GM21367 (cell line): Measurements from ENCODE around the gene ENO4.

ENCODE experiments used
- ATAC-seq: cut with Tn5 transposase; IDR thresholded peaks from one replicate; pipeline ENCODE4 v1.9.1; 2021; ENCODE audit not compliant: unreplicated experiment

ENO4 gene

GRCh38 chr10:116828116-116828515 is 21.2 kb upstream of the ENO4 start:
- ATAC-seq: no peak

DNA sequence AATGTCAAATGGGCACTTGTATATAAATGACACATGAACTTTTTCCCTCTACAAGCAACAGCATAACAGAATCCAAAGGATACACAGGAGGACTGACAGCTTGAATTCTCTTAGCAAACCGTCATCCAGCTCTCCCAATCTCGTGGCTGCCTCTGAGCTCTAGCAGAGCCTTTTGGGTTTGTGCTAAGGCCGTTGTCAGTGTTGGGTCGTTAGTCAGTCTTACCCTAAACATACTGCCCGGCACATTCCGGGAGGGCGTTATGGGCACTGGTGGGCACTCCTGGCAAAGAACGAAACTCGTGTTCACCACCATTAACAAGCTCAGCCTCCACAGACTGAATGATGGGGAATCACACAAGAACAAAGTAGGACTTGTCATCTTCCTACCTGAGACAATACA is 19.6 kb upstream of the ENO4 start:
- ATAC-seq: no peak

GRCh38 chr10:116831086-116831485 is 18.2 kb upstream of the ENO4 start:
- no peak for ATAC-seq

DNA sequence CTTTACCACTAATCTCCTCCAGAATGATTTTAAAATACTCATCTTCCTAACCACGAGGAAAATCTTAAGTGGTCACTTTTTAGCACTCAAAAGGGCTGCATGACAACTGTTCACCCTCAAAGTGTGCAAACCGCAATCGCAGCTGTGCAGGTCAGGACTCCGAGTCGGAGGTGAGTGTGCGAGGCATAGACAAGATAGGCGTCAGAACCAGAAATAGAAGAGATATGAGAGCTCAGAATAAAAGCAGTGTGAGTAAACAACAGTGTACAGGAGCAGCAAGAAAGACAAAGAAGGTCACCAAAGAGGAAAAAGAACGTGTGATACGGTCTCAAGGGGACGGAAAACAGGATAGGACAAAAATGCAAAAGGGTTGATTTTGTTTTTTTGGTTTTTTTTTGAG is 17.5 kb upstream of the ENO4 start:
- ATAC-seq: no peak

DNA sequence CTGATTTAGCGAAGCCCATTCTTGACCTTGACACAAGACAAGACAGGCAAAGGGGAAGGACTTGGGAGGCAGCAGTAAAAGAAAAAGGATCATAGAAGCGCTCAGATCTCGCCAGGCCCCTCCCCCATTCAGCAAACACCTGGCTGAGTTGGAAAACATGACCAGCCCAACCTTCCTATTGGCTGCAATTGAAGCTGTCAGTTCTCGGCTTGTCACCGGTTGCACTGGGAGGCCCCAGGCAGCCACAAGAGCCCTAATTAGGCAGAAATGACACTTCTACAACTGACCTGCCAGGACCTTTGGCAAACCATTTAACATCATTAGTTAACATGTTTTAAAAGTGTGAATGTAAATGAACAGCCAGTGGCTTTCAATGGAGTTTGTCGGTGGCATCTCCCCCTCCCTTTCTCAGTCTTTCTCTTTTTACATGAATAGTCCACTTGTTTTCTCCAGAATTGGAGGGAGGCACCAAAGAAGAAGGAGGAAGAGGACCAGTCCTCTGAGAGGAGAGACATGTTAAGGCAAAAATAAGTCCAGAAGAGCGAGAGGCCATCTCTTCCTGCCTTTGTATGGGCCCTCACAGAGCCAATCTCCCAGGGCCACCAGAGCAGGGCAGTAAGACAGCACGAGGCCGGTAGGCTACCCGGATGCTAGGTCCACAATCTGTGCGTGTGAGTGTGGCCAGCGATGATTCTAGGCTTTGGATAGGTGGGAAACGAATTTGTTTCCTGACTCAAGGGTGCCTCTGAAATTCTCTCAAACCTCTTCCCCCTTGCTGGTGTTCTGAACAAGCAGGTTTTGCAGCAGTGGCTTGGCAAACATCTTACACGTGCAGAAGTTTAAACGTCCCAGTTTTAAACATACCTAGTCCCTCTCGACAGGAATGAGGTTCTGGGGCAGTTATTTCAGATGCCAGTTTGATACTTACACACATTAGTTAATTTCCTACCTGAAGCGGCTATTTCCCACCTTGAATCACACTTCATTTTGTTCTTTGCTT is 15.0 kb upstream of the ENO4 start:
- ATAC-seq: no peak

DNA sequence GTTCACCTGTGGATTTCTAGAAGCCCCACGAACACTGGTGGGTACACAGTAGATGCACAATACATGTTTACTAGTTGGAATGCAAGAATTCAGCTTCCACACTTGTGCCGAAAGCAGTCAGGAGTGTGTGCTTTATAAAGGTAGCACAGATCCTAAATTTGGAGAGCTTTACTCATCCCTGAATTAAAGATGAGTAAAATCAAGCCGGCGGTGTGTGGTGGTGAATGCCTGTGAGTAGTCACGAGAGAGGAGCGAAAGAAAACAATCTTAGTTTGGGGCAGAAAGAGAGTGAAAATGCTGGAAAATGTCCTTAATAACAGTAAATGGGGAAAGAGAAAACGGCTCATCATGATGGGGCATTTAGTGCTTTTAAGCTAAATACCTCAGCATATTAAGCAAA is 13.6 kb upstream of the ENO4 start:
- ATAC-seq: no peak

DNA sequence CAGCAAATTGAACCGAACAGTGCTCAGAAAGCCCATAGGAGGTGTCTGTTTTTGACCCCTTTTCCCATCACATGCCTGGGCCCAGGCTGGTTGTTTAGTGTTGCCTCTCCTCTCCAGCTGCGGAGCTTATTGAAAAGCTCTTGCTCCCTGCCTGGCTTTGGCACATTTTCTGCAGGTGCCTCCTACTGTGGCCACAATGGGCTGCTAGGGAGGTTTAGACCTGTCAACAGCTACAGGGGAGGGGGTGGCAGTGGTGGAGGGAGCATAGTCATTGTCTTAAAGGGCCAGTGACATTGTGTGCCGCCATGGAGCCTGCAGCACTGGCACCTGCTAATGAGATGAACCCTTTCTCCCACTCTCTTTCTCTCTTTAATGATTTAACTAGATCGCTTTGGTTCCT is 13.2 kb upstream of the ENO4 start:
- ATAC-seq: no peak

GRCh38 chr10:116836902-116837523 is 12.3 kb upstream of the ENO4 start:
- no peak for ATAC-seq

- peak; percentile 92 for ATAC-seq
These were observed 11.1 kb upstream of the ENO4 start for GRCh38 chr10:116838143-116838725.

DNA sequence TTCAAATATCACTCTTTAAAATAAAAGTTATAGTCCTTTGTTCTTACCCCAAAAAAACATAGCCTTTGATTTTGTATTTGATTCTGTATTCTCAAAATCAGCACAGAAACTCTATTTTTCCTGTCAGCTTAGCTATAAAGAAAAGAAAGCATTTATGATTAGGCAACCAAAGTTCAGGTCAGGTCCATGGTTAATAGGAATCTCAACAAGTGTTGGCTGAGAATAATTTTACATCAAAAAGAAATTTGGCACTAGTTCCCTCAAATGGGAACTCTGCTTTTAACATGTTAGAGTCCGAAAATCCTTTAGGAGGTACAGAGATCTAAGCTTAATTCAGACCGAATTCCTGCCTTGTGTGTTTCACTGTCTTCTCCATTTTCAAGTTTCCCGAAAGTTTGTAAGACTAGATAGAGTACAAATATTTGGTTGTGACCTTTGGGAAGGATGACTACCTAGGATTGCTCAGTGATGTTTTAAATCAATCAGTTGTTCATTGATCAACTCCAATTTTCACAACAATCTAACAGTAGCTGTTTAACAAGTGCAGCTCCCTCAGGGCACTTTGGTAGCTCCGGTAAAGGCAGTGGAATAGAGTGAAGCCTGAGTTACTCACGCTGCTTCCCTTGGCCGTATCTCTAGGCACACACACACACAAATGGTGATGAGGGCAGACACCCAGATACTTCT is 8.8 kb upstream of the ENO4 start:
- ATAC-seq: no peak

- ATAC-seq: no peak
These were observed 3.5 kb upstream of the ENO4 start for GRCh38 chr10:116845823-116846222.

DNA sequence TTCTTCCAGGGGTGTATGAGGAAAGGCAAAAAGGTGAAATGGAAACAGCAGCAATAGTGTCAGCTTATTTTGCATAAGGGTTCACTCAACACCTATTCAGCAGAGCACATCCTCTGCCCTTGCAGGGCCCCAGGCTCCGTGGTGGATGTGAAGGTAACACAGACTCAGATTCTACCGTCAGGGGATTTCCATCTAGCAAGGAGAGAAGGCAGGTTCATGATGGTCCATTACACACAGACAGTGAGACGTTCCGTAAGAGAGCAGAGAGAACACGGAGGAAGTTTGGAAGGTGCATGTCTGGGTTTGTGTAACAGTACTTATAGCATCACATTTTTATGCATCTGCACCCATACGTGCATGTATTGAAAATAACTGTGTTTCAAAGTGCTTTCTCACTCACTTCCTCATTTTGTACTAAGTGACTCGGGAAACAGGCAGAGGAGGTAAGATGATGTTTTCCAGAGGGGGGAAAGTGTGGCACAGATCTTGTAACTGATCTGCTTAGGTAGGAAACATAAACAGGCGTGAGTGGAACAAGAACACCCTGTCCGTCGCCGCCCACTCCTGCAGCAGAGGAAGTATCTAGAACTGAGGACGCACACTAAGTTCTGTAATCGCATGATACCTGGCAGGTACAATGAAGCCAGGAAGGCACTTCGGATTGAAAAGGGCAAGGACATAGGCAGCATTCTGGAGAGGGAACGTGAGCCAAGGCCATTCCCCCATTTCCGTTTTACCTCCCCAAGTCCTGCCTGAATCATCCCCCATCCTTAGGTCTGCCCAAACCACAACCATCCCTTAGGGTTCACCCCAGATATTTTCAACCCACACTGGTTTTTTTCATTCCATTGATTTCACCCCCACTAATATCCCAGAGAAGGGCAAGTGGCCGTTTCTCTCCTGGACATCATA is 1.0 kb upstream of the ENO4 start:
- peak; percentile 62 for ATAC-seq

- ATAC-seq: no peak
These were observed 403 bp upstream of the ENO4 start for GRCh38 chr10:116848944-116849247.

GRCh38 chr10:116850058-116850611 is 836 bp downstream of the ENO4 start:
- ATAC-seq: no peak

DNA sequence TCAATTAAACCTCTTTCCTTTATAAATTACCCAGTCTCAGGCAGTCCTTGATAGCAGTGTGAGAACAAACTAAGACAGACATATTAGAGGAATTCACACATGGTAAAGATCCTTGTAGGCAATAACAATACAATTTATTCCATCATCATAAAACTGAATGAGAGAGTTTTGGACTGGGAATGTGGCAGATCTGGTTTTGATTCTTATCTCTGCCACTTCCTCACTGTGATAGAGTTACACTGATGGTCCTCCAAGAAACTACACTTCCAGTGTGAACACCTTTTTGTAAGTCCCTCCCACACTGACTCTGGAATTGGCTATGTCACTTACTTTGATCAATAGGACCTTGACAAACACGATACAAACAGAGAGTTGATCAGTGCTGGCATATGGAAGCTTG is 2.9 kb downstream of the ENO4 start:
- ATAC-seq: no peak

DNA sequence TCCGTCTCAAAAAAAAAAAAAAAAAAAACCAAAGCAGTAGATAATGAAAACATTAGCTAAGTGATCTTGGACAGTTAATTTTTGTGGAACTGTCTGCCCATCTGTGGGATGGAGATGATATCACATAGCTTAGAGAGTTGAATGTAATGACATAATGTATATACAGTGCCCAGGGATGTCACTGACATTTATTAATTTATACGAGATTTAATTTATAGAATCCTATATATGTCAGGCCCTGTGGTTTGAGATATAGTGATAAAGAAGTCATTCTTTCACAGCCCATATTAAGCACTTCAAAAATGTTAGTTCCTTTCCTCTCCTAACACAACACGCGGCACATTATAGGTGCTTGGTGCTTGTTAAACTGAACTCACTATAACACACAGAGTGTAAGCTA is 4.0 kb downstream of the ENO4 start:
- ATAC-seq: no peak

- no peak for ATAC-seq
These were observed 4.4 kb downstream of the ENO4 start for GRCh38 chr10:116853701-116854100.

- no peak for ATAC-seq
These were observed 7.9 kb downstream of the ENO4 start for GRCh38 chr10:116857156-116857555.

DNA sequence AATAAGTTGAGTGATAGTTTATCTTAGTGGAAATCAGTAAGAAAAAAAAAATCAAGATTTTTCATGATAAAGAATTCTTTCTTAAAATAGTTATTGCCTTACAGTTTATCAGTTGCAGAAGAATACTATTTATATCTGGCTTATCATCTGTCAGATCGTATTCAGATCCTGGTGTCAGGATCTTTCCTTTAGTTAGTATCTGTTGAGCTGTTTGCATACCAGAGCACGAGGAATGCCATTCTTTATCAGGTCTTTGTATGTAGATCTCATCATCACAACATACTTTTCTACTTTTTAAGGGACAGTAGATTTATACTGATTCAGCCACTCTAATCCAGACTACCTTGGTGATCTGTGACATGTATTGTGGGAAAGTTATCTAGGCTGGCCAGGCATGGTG is 12.5 kb downstream of the ENO4 start:
- ATAC-seq: no peak

GRCh38 chr10:116864436-116864835 is 15.1 kb downstream of the ENO4 start:
- ATAC-seq: no peak
